Activated T-cell treated with anti-CD3 and anti-CD28 coated beads, Interleukin-2, amount 50 U/mL, for 4 hours (primary cell): ENCODE results near the gene SH3RF3. TPM values are rescaled to one million over a fixed set of nuclear protein-coding genes. Genes with fewer than 3 reads are reported as not detected.

ENCODE experiments used
- ATAC-seq, 2 donors: fragments of 200-7000 bp; cut with Tn5 transposase; one replicate each; pipeline ENCODE4 v1.10.0; 2021
- DNase-seq: peaks from one replicate; pipeline ENCODE4 v3.0.0-alpha.2; 2020
- H3K27me3 Mint-ChIP-seq: one replicate; pipeline ENCODE4 v1.8.0; 2021; ENCODE audit warnings: low read depth, mixed read lengths
- H3K36me3 Mint-ChIP-seq: one replicate; pipeline ENCODE4 v1.8.0; 2022; ENCODE audit warnings: mixed read lengths; ENCODE audit not compliant: insufficient read depth
- H3K4me1 Mint-ChIP-seq: one replicate; pipeline ENCODE4 v1.8.0; 2021; ENCODE audit warnings: low read depth, mixed read lengths
- H3K4me3 Mint-ChIP-seq: one replicate; pipeline ENCODE4 v1.8.0; 2021; ENCODE audit warnings: mild to moderate bottlenecking, moderate library complexity, mixed read lengths
- H3K9me3 Mint-ChIP-seq: one replicate; pipeline ENCODE4 v1.8.0; 2021; ENCODE audit warnings: mixed read lengths
- total RNA-seq, 3 donors: library from RNA; stranded (reverse); gene quantifications; one replicate each; pipeline ENCODE4 v1.2.1, GENCODE V29; 2021

SH3RF3 gene
- total RNA-seq, 3 donors from 2014 or later, result 0.33 to 0.98 (median 0.89) TPM

DNA sequence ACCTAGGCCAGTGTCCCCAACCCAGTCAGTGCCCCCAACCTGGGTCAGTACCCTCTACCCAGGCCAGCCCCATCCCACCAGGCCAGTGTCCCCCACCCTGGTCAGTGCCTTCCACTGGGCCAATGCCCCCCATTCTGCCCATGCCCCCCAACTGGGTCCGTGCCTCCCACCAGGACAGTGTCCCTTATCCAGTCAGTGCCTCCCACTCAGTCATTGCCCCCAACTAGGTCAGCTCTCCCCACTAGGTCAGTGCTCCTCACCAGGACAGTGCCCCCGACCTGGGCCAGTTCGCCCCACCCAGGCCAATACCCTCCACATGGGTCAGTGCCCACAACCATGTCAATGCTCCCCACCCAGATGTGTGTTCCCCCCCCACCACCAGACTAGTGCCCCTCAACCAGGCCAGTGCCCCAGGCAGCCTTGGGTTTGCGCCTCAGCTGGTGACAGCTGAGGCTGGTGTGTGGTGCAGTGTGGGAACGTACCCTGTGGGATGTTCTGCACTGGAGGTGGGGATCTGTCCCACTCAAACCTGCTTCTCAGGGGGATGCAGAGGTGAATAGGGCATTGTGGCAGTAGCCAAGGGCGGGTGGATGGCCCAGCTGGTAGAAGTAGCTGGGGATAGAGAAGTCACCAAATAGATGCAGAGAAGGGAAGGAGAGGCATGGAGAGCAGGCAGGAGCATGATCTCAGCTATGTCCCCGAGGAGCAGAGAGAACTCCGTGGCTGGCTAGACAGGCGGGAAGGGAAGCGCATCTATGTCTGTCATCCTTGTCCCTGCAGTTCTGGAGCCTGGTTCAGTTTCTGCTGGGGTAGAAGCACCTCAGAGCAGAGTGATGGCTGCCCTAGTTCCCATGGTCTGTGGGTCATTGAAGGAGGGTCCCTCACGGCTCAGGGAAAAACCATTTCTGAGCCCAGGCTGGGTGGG lies 168.8 kb downstream of the SH3RF3 start:
- no peaks in the 10 kb centered on the region for H3K9me3 Mint-ChIP-seq
- H3K4me3 Mint-ChIP-seq, result no peak overlapping the region
- ATAC-seq (no peak), DNase-seq (no peak)
- H3K4me1 Mint-ChIP-seq, result no peaks in the 10 kb centered on the region
- H3K27me3 Mint-ChIP-seq, result no peaks in the 10 kb centered on the region
- H3K36me3 Mint-ChIP-seq, result no peaks in the 10 kb centered on the region

DNA sequence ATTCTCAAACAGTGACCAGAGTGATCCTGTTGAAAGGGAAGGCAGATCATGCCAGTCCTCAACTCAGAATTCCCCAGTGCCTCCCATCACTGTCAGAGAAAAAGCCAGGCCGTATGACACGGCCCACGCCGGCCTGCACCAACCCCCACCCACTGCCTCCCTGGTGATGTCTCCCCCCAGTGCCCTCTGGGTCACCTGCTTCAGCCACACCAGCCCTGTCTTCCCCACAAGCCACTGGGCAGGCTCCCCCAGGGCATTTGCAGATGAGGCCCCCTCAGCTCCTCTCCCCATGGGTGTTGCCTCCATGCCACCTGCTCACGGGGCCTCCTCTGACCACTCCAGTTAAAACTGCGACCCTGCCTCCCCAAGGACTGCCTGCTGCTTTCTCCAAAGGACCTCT lies 169.8 kb downstream of the SH3RF3 start:
- Mint-ChIP-seq H3K9me3 (no peaks in the 10 kb centered on the region), H3K27me3 (no peaks in the 10 kb centered on the region), H3K36me3 (no peaks in the 10 kb centered on the region), H3K4me1 (no peaks in the 10 kb centered on the region), H3K4me3 (no peak overlapping the region)
- ATAC-seq, result no peak
- DNase-seq, result no peak

DNA sequence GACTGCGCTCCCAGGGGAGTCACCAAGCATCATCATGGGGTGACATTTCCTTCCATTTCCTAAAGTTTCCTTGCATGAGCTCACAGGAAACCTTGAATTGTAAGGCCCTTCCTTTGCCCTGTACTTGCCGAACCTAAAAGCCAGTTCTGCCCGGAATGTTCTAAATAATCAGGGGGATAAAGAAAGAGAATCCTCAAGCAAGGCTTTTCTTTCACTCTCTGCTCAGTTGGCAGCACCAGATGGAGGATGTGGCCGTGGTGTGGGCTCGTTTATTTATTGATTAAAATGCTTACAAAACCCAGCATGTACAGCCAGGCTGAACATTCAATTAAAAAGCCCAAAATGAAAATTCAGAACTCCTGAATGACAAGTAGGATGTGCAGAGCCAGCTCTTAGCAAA lies 170.5 kb downstream of the SH3RF3 start:
- ATAC-seq, result no peak
- no peaks in the 10 kb centered on the region for H3K4me1 Mint-ChIP-seq
- no peak for DNase-seq
- no peaks in the 10 kb centered on the region for H3K9me3 Mint-ChIP-seq
- no peaks in the 10 kb centered on the region for H3K36me3 Mint-ChIP-seq
- H3K4me3 Mint-ChIP-seq, result no peak overlapping the region
- H3K27me3 Mint-ChIP-seq, result no peaks in the 10 kb centered on the region

DNA sequence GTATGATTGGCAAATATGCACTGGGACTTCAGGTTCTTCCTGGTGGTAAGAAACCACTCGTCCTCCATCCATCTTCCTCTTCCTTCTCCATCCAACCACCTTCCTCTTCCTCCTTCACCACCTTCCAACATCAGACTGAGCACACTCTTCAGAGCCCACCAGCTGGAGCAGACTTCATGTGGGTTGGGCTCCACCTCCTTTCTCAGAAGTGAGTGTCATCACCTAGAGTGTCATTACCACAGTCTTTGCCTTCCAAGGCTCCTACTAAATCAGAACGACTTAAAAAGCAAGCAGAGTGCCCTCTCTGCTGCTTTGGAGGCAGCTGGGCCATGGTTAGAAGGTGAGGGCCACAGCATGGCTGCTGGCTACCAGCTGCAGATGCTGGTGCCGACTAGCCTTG lies 171.6 kb downstream of the SH3RF3 start:
- H3K4me3 Mint-ChIP-seq, result no peak overlapping the region
- DNase-seq (no peak), ATAC-seq (no peak)
- H3K4me1 Mint-ChIP-seq, result no peaks in the 10 kb centered on the region
- no peaks in the 10 kb centered on the region for H3K27me3 Mint-ChIP-seq
- no peaks in the 10 kb centered on the region for H3K36me3 Mint-ChIP-seq
- no peaks in the 10 kb centered on the region for H3K9me3 Mint-ChIP-seq

DNA sequence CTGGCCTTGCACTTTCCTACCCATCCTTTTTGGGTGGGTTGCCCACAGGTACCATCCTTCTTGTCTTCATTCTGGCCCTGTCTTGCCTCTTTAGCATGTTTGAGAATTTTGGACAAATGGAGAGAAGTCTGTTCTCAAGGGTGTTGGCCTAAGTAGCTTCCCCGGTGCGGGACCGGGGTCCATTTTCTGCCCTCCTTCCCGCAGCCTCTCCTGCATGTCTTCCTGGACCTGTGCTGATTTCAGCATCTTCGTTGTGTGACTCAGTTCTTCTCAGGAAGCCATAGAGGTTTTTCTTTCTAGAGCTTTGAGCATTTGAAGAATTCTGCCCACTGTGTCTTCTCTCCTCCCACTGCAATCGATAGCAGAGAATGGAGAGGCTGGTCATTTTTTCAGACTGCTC lies 172.7 kb downstream of the SH3RF3 start:
- Mint-ChIP-seq H3K4me1 (no peaks in the 10 kb centered on the region), H3K9me3 (no peaks in the 10 kb centered on the region), H3K4me3 (no peak overlapping the region), H3K27me3 (peaks cover 3% of the 10 kb centered on the region), H3K36me3 (no peaks in the 10 kb centered on the region)
- no peak for DNase-seq
- no peak for ATAC-seq

DNA sequence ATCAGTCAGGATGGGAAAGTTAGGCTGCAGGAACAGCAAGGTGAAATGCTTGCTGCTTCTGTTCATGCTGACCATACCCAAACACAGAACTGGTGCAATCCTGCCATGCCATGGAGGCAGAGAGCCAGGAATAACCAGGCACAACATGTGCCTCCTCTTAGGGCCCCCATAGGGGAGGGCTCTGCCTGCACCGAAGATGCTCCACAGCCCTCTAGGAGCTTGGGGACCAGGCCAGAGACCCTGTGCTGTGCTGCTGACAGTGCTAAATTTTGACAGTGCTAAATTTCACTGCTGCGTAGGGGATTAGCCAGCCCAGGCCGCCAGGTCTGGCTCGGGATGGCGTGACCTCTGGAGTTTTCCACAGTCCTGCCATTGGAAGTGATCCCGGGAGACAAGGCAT lies 173.3 kb downstream of the SH3RF3 start:
- peaks cover 3% of the 10 kb centered on the region for H3K27me3 Mint-ChIP-seq
- H3K36me3 Mint-ChIP-seq, result no peaks in the 10 kb centered on the region
- ATAC-seq, result no peak
- no peak overlapping the region for H3K4me3 Mint-ChIP-seq
- H3K4me1 Mint-ChIP-seq, result no peaks in the 10 kb centered on the region
- H3K9me3 Mint-ChIP-seq, result no peaks in the 10 kb centered on the region
- no peak for DNase-seq

DNA sequence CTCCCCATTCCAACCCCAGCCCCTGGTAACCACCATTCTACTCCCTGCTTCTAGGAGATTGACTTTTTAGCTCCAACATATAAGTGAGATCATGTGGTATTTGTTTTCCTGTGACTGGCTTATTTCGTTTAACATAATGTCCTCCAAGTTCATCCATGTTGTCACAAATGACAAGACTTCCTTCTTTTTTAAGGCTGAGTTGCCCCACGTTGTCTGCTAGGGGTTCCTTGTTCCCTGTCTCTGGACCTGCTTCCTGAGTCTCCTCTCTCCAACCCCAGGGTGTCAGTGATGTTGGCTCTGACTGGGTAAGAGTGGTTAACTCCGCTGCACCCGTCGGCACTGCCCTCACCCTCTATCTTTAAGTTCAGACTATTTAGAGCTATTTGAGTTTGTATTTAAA lies 175.2 kb downstream of the SH3RF3 start:
- Mint-ChIP-seq H3K27me3 (peaks cover 3% of the 10 kb centered on the region), H3K4me1 (no peaks in the 10 kb centered on the region), H3K4me3 (no peak overlapping the region), H3K36me3 (no peaks in the 10 kb centered on the region), H3K9me3 (no peaks in the 10 kb centered on the region)
- ATAC-seq (no peak), DNase-seq (no peak)

DNA sequence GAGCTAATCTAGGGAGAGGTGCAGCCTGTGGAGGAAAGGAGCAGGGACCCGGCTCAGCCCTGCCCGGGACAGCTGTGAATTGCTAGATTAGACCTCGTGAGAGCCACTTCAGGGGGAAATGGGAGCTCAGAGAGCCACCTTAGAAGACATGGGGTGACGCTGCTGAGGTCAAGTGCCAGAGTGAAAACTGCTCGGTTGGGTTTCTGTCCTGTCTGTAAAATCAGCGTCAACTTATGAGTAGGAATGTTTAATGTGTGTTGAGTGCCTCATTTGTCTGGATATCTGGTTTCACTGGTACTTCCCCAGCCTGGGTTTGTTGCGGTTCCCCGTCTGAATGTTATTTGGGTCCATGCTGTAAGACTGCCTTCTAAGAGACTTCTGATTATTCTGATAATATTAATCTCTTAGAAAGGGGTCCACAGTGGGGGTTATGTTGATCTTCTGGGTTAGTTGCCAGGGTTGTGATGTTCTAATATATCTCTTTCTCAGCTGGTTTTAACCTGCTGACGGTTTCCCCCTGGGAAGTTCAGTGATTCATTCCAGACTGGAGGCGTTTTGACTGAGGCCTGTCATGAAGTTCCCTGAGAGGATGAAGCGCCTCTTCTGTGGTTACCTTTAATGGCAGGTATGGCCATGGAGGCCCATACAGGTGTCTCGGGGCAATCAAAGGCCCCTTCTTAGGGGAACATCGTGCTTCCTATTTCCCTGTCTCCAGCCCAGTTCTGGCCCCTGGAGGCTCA lies 175.9 kb downstream of the SH3RF3 start:
- Mint-ChIP-seq H3K9me3 (no peaks in the 10 kb centered on the region), H3K4me3 (no peak overlapping the region), H3K27me3 (peaks cover 3% of the 10 kb centered on the region), H3K4me1 (no peaks in the 10 kb centered on the region), H3K36me3 (no peaks in the 10 kb centered on the region)
- no peak for ATAC-seq
- DNase-seq, result no peak

DNA sequence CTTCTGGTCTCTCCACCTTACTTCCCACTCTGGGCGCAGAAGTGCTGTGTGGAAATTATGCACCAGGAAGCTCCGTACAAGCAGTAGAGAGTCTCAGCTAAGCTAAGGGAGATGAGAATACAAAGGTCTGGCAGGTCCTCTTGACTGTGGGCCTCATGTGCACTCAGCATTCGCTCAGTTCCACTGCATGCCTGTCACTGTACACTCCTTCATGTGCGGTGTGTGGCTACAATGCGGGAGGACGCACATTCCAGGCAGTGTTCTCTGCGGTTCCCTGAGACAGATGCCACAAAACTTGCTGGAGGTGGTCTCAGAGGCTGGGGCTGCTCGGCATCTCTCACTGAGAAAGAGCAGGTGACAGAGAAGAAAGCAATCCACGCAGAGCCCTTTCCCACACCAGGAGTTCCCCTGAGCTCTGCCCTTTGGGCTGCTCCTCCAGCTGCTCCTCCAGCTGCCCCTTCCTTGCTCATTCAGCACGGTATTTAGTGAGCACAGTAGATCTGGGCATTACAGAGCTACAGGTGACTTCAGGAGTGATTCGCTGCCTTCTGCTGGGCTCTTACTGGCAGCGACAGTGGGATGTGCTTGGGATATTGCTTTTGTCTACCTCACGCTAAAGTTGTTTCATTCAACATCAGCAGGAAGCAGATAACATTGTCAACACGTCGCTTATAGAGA lies 176.6 kb downstream of the SH3RF3 start:
- Mint-ChIP-seq H3K9me3 (no peaks in the 10 kb centered on the region), H3K4me3 (no peak overlapping the region), H3K27me3 (peaks cover 3% of the 10 kb centered on the region), H3K4me1 (no peaks in the 10 kb centered on the region), H3K36me3 (no peaks in the 10 kb centered on the region)
- DNase-seq, result no peak
- no peak for ATAC-seq

DNA sequence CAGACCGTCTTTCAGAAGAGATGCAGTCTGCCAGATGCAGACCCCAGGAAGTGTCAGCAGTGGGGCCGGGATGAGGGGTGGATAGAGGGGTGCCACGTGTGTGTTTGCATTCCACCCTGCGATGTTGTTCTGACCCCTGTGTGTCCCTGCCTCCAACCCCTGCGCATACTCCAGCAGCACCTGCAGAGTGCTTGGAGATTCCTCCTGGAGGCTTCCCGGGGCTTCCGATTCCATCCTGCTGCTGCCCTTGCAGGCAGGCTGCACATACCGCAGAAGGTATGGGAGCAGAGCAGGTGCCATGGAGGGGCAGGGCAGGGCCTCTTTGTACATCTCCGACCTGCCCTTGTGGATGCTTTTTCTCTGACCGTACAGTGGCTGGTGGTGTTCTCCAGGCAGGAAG lies 177.2 kb downstream of the SH3RF3 start:
- H3K4me1 Mint-ChIP-seq, result no peaks in the 10 kb centered on the region
- H3K4me3 Mint-ChIP-seq, result no peak overlapping the region
- no peak for ATAC-seq
- H3K9me3 Mint-ChIP-seq, result no peaks in the 10 kb centered on the region
- DNase-seq, result no peak
- H3K36me3 Mint-ChIP-seq, result no peaks in the 10 kb centered on the region
- peaks cover 3% of the 10 kb centered on the region for H3K27me3 Mint-ChIP-seq

DNA sequence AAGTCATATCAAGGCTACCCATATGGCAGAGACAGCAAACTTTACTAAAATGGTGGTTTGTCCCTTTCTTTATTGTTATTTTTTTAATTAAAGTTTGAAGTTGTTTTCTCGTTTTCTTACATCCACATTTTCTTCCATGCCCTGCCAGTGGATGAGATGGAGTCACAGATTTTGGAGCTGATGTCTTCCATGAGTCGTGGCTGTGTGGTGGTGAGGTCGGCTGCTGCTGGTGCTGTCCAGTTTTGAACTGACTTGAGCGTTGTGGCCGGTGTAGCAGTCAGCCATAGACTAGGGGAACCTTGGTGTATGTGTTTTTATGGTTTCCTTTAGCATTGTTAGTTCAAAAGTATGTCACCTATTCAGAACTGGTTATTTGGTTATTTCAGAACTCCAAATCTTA lies 182.8 kb downstream of the SH3RF3 start:
- Mint-ChIP-seq H3K4me3 (no peak overlapping the region), H3K9me3 (no peaks in the 10 kb centered on the region), H3K36me3 (no peaks in the 10 kb centered on the region), H3K27me3 (no peaks in the 10 kb centered on the region), H3K4me1 (no peaks in the 10 kb centered on the region)
- DNase-seq (no peak), ATAC-seq (no peak)

DNA sequence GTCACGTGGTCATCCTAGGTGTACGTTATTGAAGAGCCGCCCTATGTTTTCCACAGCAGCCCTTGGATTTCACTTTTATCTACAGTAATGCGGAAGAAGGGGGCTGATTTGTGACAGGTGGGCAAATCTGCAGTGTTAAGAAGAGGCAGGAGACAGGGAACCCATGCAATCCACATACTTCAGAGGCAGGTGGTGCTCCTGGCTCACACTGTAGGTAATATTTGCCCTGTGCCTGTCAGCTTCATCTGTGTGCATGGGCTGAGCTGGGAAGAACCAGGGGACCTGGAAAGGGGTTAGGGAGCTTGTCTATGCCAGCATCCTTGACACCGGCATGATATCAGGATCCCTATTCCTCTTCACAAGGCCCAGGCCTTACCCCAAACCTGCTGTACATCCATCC lies 183.9 kb downstream of the SH3RF3 start:
- H3K4me1 Mint-ChIP-seq, result no peaks in the 10 kb centered on the region
- H3K9me3 Mint-ChIP-seq, result no peaks in the 10 kb centered on the region
- no peak for DNase-seq
- no peaks in the 10 kb centered on the region for H3K27me3 Mint-ChIP-seq
- no peak for ATAC-seq
- no peaks in the 10 kb centered on the region for H3K36me3 Mint-ChIP-seq
- H3K4me3 Mint-ChIP-seq, result no peak overlapping the region

DNA sequence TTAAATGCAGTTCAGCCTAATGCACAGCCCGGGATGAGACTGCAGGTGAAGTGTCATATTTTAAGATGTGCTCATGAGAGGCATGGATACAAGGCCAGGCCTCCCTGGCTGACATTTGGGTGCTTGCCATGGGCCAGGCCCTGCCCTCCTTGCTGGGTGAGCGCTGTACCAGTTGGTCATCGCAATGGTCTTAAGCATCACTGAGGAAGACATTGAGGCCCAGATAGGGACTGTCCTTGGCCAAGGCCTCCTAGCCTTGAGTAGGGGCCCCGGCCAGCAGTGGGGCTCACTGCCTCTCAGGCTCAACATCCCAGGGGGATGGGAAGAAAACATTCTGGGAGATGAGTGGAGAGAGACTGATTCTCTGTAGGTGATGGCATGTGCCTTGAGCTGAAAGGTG lies 184.3 kb downstream of the SH3RF3 start:
- H3K9me3 Mint-ChIP-seq, result no peaks in the 10 kb centered on the region
- no peak for ATAC-seq

DNA sequence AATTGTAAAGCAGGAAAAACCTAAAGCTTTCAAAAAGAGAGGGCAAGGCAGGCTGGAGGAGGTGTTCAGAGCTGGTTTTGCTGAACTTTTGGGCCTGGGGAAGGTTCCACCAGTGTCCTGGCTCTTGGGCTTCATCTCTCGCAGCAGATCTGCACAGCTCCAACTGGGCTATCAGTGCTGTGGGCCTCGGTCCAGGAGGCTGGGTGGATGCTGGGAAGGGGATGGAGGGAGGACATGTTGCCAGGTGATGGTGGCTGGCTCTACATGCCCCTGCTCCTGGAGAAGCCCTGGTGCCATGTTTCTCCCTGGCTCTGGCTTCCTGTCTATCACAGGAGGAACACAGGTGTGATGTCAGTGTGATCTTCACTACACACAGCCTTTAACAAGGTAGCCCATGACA lies 187.1 kb downstream of the SH3RF3 start:
- DNase-seq, result no peak
- H3K4me1 Mint-ChIP-seq, result peaks cover 15% of the 10 kb centered on the region
- no peak for ATAC-seq
- H3K27me3 Mint-ChIP-seq, result peaks cover 3% of the 10 kb centered on the region
- no peak overlapping the region for H3K4me3 Mint-ChIP-seq
- H3K9me3 Mint-ChIP-seq, result no peaks in the 10 kb centered on the region
- H3K36me3 Mint-ChIP-seq, result no peaks in the 10 kb centered on the region

More for the DNA sequence above, 184.3 kb downstream of the SH3RF3 start:
- H3K4me1 Mint-ChIP-seq, result no peaks in the 10 kb centered on the region
- H3K36me3 Mint-ChIP-seq, result no peaks in the 10 kb centered on the region
- no peak for DNase-seq
- no peak overlapping the region for H3K4me3 Mint-ChIP-seq
- H3K27me3 Mint-ChIP-seq, result no peaks in the 10 kb centered on the region
